Spinal cord (tissue), 10 donors: ENCODE data around the gene PEX13. TPM values are rescaled to one million over a fixed set of nuclear protein-coding genes. Genes with fewer than 3 reads are reported as not detected.

ENCODE experiments used
- DNase-seq, 6 donors: peaks; one replicate each; pipeline versions ENCODE4 v3.0.0 to v3.0.0-alpha.2; 2013 to 2015; ENCODE audit warnings: low spot score in 6 of 6, low read depth in 4 of 6
- H3K27ac ChIP-seq: one replicate; pipeline ENCODE4 v1.5.1; 2013; ENCODE audit warnings: low read depth, low read length, control low read depth
- H3K27me3 ChIP-seq: one replicate; pipeline ENCODE4 v1.6.1; 2013; ENCODE audit warnings: low read length; ENCODE audit not compliant: control insufficient read depth, insufficient read depth
- H3K36me3 ChIP-seq: one replicate; pipeline ENCODE4 v1.6.1; 2013; ENCODE audit warnings: low read length; ENCODE audit not compliant: control insufficient read depth, insufficient read depth
- H3K4me1 ChIP-seq: one replicate; pipeline ENCODE4 v1.6.1; 2013; ENCODE audit warnings: low read length; ENCODE audit not compliant: control insufficient read depth, insufficient read depth
- H3K4me3 ChIP-seq: one replicate; pipeline ENCODE4 v1.5.1; 2013; ENCODE audit warnings: low read depth, low read length, control low read depth
- H3K9me3 ChIP-seq: one replicate; pipeline ENCODE4 v1.6.1; 2013; ENCODE audit warnings: low read length; ENCODE audit not compliant: control insufficient read depth, insufficient read depth
- WGBS: methylation state at CpG from one replicate; pipeline ENCODE4 v1.1.5; 2013; ENCODE audit warnings: missing lambda C conversion rate; ENCODE audit not compliant: insufficient coverage; 5-methylcytosine and 5-hydroxymethylcytosine counted together
- polyA plus RNA-seq, 2 donors: library from polyadenylated mRNA; unstranded; fragments of 120-200 nt; gene quantifications; one replicate each; pipeline ENCODE4 v1.2.1, GENCODE V29; 2013; ENCODE audit not compliant: insufficient read length in 2 of 2
- small RNA-seq: library from RNA; depleted of rRNA; stranded (forward); fragments of <200 nt; gene quantifications from one replicate; pipeline ENCODE3, GENCODE V24; 2014; ENCODE audit warnings: low replicate concordance
- total RNA-seq, 2 donors: library from RNA; depleted of rRNA in 1 of 2; stranded (reverse); fragments of 120-200 nt in 1 of 2; fragments of >200 nt in 1 of 2; gene quantifications; one replicate each; pipeline versions ENCODE4 v1.2.3 to v1.2.4, GENCODE V29; 2013 to 2014
- donor health status: healthy.

PEX13 gene
- total and polyA plus RNA-seq, 4 donors: 24.3 to 40.8 (median 26.2) TPM

DNA sequence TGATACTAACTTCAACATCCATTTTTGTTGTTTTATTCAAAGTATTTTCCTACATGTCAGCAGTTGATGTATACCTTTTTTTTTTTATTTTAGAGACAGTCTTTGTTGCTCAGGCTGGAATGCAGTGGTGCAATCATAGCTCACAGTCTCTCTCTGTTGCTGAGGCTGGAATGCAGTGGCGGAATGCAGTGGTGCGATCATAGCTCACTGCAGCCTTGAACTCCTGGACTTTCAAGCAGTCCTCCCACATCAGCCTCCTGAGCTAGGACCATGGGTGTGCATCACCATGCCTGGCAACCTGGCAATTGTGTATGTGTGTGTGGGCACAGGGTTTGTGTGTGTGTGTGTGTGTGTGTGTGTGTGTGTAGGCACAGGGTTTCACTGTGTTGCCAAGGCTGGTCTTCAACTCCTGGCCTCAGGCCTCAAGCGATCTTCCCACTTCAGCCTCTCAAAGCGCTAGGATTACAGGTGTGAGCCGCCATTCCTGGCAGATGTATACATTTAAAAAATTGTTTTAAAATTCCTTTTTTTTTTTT lies 72.9 kb downstream of the PEX13 start:
- Histone ChIP-seq H3K4me3 (no peak overlapping the region), H3K4me1 (no peaks in the 10 kb centered on the region), H3K27me3 (no peaks in the 10 kb centered on the region), H3K36me3 (peaks cover 45% of the 10 kb centered on the region), H3K27ac (no peak overlapping the region), H3K9me3 (peaks cover 2% of the 10 kb centered on the region)
- no peak for DNase-seq
- WGBS: 93% methylated on average over 2 of the region's 5 CpGs

DNA sequence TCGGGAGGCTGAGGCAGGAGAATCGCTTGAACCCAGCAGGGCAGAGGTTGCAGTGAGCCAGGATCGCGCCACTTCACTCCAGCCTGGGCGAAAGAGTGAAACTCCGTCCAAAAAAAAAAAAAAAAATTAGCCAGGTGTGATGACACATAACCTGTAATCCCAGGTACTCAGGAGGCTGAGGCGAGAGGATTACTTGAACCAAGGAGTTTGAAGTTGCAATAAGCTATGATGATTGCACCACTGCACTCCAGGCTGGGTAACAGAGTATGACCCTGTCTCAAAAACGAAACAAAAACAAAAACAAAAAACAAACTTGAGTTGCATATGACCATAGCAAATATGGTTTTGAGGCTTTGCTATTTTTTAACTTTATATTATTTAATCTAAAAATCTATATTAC lies 74.0 kb downstream of the PEX13 start:
- WGBS: 100% methylated on average over 1 of the region's 8 CpGs
- no peak overlapping the region for H3K27ac ChIP-seq
- peaks cover 38% of the 10 kb centered on the region for H3K36me3 ChIP-seq

DNA sequence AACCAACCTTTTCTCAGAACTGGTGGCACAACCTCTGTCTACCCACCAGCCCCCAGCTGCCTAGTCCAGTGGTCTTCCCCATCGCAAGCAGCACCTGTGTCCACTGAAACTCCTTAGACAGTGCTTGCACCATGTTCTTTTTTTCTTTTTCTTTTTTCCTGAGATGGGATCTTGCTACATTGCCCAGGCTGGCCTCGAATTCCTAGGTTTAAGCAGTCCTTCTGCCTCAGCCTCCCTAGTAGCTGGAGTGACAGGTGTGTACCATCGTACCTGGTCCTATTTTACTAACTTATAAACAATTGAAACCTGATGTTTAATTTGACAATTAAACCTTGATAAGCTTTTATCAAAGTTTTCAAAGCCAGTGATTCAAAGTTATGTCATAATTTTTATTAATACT lies 78.9 kb downstream of the PEX13 start:
- Histone ChIP-seq H3K27me3 (no peaks in the 10 kb centered on the region), H3K9me3 (no peaks in the 10 kb centered on the region), H3K27ac (no peak overlapping the region), H3K4me3 (no peak overlapping the region), H3K4me1 (no peaks in the 10 kb centered on the region), H3K36me3 (peaks cover 19% of the 10 kb centered on the region)
- 100% methylated on average over 1 of the region's 3 CpGs for WGBS
- no peak for DNase-seq

More for the DNA sequence above, 74.0 kb downstream of the PEX13 start:
- Histone ChIP-seq H3K27me3 (no peaks in the 10 kb centered on the region), H3K4me3 (no peak overlapping the region), H3K9me3 (no peaks in the 10 kb centered on the region), H3K4me1 (no peaks in the 10 kb centered on the region)
- no peak for DNase-seq

DNA sequence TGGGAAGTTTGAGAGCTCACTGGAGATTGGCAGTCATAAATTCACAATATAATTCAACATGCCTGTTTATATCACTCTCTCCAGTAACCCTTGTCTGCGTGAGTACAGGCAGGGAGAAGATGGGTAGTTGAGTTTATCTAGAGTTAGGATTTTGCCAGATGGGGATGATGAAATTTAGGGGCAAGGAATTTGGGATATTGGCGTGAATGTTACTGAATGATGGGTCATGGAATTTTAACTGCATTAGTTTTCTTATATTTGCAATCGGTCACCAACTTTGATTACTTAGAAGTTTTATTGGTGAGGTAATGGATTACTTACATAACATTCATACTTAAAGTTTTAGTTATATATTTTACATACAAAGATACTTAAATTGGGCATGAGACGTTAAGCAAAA lies 83.3 kb downstream of the PEX13 start:
- Histone ChIP-seq H3K9me3 (no peaks in the 10 kb centered on the region), H3K4me3 (no peak overlapping the region), H3K36me3 (peaks cover 38% of the 10 kb centered on the region), H3K27ac (no peak overlapping the region), H3K27me3 (no peaks in the 10 kb centered on the region), H3K4me1 (no peaks in the 10 kb centered on the region)
- DNase-seq: no peak
- no CpG with 5 or more reads among the region's 4 CpGs for WGBS

Small RNA genes lying within 50 kb of the gene (small RNA-seq; reads per million reads assigned to genes)
- gene RNA5SP95: not detected

Other genes starting within 250 kb of the PEX13 start
- gene REL, start 136.1 kb upstream of the PEX13 start, total RNA-seq: 10 to 100 TPM in 1 of 2 donors, 1 to 10 TPM in 1; 8.7 to 10.8 TPM
- gene REL, start 136.1 kb upstream of the PEX13 start, polyA plus RNA-seq: 1 to 10 TPM; 2.8 to 3.0 TPM
- gene PUS10, start 535 bp downstream of the PEX13 start, total RNA-seq: 10 to 100 TPM in 1 of 2 donors, 1 to 10 TPM in 1; 9.0 to 11.4 TPM
- 1 to 10 TPM; 4.3 to 4.6 TPM for gene PUS10, start 535 bp downstream of the PEX13 start, polyA plus RNA-seq
- 10 to 100 TPM; 28.9 to 55.7 TPM for gene SANBR, start 48.2 kb downstream of the PEX13 start, total RNA-seq
- 10 to 100 TPM; 35.1 to 50.9 TPM for gene SANBR, start 48.2 kb downstream of the PEX13 start, polyA plus RNA-seq
- gene C2orf74, start 144.5 kb downstream of the PEX13 start, total RNA-seq: 10 to 100 TPM; 12.2 to 31.2 TPM
- gene C2orf74, start 144.5 kb downstream of the PEX13 start, polyA plus RNA-seq: 10 to 100 TPM; 31.4 to 40.3 TPM